ENCODE measurements around the gene TRIM34.
A peak's percentile ranks its signal among the peaks of the same experiment; 100 is the strongest.
"Not testable (repeated sequence)": the region's sequence is repeated elsewhere in the genome, so short reads cannot be mapped to it uniquely, and the experiment has no call there.

The TRIM34 gene

DNA sequence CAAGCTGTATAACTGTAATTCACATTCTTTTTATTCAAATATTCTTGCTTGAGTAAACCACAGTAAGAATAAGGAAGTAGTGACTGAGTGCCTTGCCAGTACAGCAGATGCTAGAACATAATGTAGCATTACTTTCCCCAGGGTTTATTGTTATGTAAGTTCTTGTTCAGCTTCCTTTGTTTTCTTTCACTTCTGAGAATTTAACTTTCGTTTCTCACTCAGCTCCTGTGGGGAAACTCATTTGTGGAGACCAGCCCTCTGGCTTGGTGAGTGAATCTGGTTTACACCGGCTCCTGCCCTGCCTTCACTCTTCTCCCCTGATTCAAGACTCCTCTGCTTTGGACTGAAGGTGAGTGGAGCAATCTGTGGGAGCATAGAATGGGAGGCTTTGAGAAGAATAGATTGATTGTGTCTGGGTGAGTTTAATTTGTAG is 64.8 kb downstream of the TRIM34 start, which contains the start of gene TRIM22:
TSS of gene TRIM22 (plus strand) at position 240 of the 433 bp plus-strand sequence. CDS start 6,443 bp downstream, outside the sequence.
- peak within 1 kb of the TSS; percentile 21 for H3K4ac ChIP-seq (ENCODE audit: low read depth, low read length)
- no peak within 1 kb of the TSS for H3K23ac ChIP-seq (ENCODE audit: low read length)
- peak within 1 kb of the TSS; percentile 54 for H3K56ac ChIP-seq (ENCODE audit: low read length)
- peaks cover 2% of the 10 kb centered on the region for H3K4me1 ChIP-seq (ENCODE audit: control insufficient read depth, low read depth, low read length)
- H3K9ac ChIP-seq (ENCODE audit: low read length): no peak within 1 kb of the TSS
- H3K4me3 ChIP-seq (ENCODE audit: low read length): no peak within 1 kb of the TSS
- no peak within 1 kb of the TSS for H4K8ac ChIP-seq (ENCODE audit: low read depth, low read length)
- no peaks in the 10 kb centered on the region for H3K36me3 ChIP-seq (ENCODE audit: control insufficient read depth, insufficient read depth, low read length)
- no peaks in the 10 kb centered on the region for H3K79me1 ChIP-seq (ENCODE audit: low read length)
- H3K27ac ChIP-seq (ENCODE audit: low read depth, low read length): no peak within 1 kb of the TSS
- H2BK5ac ChIP-seq (ENCODE audit: low read length): peak within 1 kb of the TSS; percentile 25
- no peak within 1 kb of the TSS for H4K5ac ChIP-seq (ENCODE audit: low read length)
- WGBS (ENCODE audit: extremely low coverage, insufficient coverage, low lambda C conversion rate): no CpG with 5 or more reads among the region's 2 CpGs
- H3K27me3 ChIP-seq (ENCODE audit: insufficient read depth, low read length, poor library complexity): no peaks in the 10 kb centered on the region
- DNase-seq: peak; percentile 17
- H3K18ac ChIP-seq (ENCODE audit: low read length): peak within 1 kb of the TSS; percentile 11
- H2AK5ac ChIP-seq (ENCODE audit: low read length): no peak within 1 kb of the TSS
- peak within 1 kb of the TSS; percentile 13 for H2BK120ac ChIP-seq (ENCODE audit: low read depth, low read length)
- H2BK15ac ChIP-seq (replicated peaks; ENCODE audit: low read depth): no peak within 1 kb of the TSS
- no peaks in the 10 kb centered on the region for H3K79me2 ChIP-seq (ENCODE audit: control insufficient read depth, insufficient read depth, low read length)
- H3K4me2 ChIP-seq (ENCODE audit: low read length): no peak within 1 kb of the TSS

DNA sequence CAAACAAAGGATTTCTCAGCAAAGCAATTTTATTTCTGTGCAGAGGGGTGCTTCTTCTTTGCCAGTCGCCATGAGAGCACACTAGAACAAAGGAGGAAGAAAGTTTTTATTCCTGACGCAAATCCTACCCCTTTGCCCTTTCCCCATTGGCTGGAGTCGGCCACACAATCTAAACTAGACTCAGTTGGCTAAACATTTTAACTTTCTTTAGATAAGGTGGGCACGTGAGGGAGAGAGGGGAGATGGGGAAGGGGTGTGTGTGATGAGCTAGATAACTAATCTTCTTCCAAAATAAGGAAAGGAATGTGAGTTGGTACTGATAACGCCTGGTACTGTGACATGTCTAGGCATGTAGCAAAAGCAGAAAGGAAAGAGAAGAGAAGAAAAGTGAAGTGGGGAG is 65.4 kb downstream of the TRIM34 start:
- Histone ChIP-seq H3K4me1 (ENCODE audit: control insufficient read depth, low read depth, low read length) (peaks cover 2% of the 10 kb centered on the region), H2BK15ac (replicated peaks; ENCODE audit: low read depth) (no peak overlapping the region), H3K18ac (ENCODE audit: low read length) (peak overlapping the region; percentile 11), H3K36me3 (ENCODE audit: control insufficient read depth, insufficient read depth, low read length) (no peaks in the 10 kb centered on the region), H2BK5ac (ENCODE audit: low read length) (no peak overlapping the region), H3K23ac (ENCODE audit: low read length) (no peak overlapping the region), H3K56ac (ENCODE audit: low read length) (no peak overlapping the region), H2BK120ac (ENCODE audit: low read depth, low read length) (no peak overlapping the region), H3K27ac (ENCODE audit: low read depth, low read length) (no peak overlapping the region), H3K27me3 (ENCODE audit: insufficient read depth, low read length, poor library complexity) (no peaks in the 10 kb centered on the region), H3K4ac (ENCODE audit: low read depth, low read length) (peak overlapping the region; percentile 21), H3K4me2 (ENCODE audit: low read length) (no peak overlapping the region), H3K4me3 (ENCODE audit: low read length) (no peak overlapping the region), H2AK5ac (ENCODE audit: low read length) (no peak overlapping the region), H3K79me2 (ENCODE audit: control insufficient read depth, insufficient read depth, low read length) (no peaks in the 10 kb centered on the region), H3K9ac (ENCODE audit: low read length) (no peak overlapping the region), H3K79me1 (ENCODE audit: low read length) (no peaks in the 10 kb centered on the region), H4K5ac (ENCODE audit: low read length) (no peak overlapping the region), H4K8ac (ENCODE audit: low read depth, low read length) (no peak overlapping the region)
- WGBS (ENCODE audit: extremely low coverage, insufficient coverage, low lambda C conversion rate): no CpG with 5 or more reads among the region's 5 CpGs
- DNase-seq: peak; percentile 15

DNA sequence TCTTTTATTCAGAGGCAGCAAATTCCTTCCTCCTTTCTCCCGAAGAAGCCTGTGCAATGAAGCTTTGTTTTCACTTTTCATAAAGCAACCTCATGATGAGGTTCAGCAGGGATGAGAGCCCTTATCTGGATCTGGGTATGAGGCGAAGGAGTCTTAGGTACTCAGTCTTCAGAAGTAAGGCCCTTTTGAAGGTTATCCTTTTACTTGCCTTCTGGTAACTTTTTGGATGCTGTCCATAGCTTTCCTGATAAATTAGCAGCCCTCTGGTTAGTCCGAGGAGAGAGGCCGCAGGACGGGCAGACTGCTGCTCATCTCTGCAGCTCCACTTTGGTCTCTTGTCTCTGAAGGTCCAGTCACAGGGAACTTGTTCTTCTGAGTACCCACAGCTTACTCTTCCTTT is 65.9 kb downstream of the TRIM34 start:
- Histone ChIP-seq H3K36me3 (ENCODE audit: control insufficient read depth, insufficient read depth, low read length) (no peaks in the 10 kb centered on the region), H3K9ac (ENCODE audit: low read length) (no peak overlapping the region), H3K23ac (ENCODE audit: low read length) (no peak overlapping the region), H3K27me3 (ENCODE audit: insufficient read depth, low read length, poor library complexity) (no peaks in the 10 kb centered on the region), H3K4ac (ENCODE audit: low read depth, low read length) (no peak overlapping the region), H3K79me2 (ENCODE audit: control insufficient read depth, insufficient read depth, low read length) (no peaks in the 10 kb centered on the region), H3K18ac (ENCODE audit: low read length) (no peak overlapping the region), H3K4me3 (ENCODE audit: low read length) (no peak overlapping the region), H3K4me1 (ENCODE audit: control insufficient read depth, low read depth, low read length) (peaks cover 2% of the 10 kb centered on the region), H2AK5ac (ENCODE audit: low read length) (no peak overlapping the region), H3K79me1 (ENCODE audit: low read length) (no peaks in the 10 kb centered on the region), H4K8ac (ENCODE audit: low read depth, low read length) (no peak overlapping the region), H2BK120ac (ENCODE audit: low read depth, low read length) (peak overlapping the region; percentile 13), H3K56ac (ENCODE audit: low read length) (peak overlapping the region; percentile 42), H2BK5ac (ENCODE audit: low read length) (peak overlapping the region; percentile 55), H2BK15ac (replicated peaks; ENCODE audit: low read depth) (no peak overlapping the region), H4K5ac (ENCODE audit: low read length) (no peak overlapping the region), H3K27ac (ENCODE audit: low read depth, low read length) (no peak overlapping the region), H3K4me2 (ENCODE audit: low read length) (no peak overlapping the region)
- DNase-seq: no peak
- no CpG with 5 or more reads among the region's 5 CpGs for WGBS (ENCODE audit: extremely low coverage, insufficient coverage, low lambda C conversion rate)

DNA sequence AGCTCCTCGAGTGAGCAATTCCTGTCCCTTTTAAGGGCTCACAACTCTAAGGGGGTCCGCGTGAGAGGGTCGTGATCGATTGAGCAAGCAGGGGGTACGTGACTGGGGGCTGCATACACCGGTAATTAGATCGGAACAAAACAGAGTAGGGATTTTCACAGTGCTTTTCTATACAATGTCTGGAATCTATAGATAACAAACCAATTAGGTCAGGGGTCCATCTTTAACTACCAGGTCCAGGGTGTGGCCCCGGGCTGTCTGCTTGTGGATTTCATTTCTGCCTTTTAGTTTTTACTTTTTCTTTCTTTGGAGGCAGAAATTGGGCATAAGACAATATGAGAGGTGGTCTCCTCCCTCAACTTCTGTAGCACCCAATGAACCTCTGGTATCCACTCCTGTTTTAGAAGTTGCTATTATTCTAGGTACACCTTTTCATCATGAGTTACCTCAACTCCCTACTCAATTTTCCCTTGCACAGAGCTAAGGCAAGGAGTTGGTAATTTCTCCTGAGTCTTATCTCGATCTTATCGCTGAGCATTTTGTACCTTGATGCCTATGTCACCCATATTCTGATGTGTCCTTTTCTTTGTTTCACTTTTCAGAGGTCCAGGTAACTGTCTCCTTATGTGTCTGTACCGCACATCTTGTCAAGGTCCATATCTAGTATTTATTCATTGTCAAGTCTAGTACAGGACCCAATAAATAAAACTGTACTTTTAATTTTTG is 66.6 kb downstream of the TRIM34 start:
- DNase-seq; H3K56ac ChIP-seq (ENCODE audit: low read length); H3K4ac ChIP-seq (ENCODE audit: low read depth, low read length); H3K79me2 ChIP-seq (ENCODE audit: control insufficient read depth, insufficient read depth, low read length); H2AK5ac ChIP-seq (ENCODE audit: low read length); H2BK120ac ChIP-seq (ENCODE audit: low read depth, low read length); H3K27ac ChIP-seq (ENCODE audit: low read depth, low read length); H3K79me1 ChIP-seq (ENCODE audit: low read length); H3K4me3 ChIP-seq (ENCODE audit: low read length); H3K27me3 ChIP-seq (ENCODE audit: insufficient read depth, low read length, poor library complexity); H3K4me1 ChIP-seq (ENCODE audit: control insufficient read depth, low read depth, low read length); H3K23ac ChIP-seq (ENCODE audit: low read length); H3K36me3 ChIP-seq (ENCODE audit: control insufficient read depth, insufficient read depth, low read length); H4K5ac ChIP-seq (ENCODE audit: low read length); H3K9ac ChIP-seq (ENCODE audit: low read length); H3K18ac ChIP-seq (ENCODE audit: low read length); H4K8ac ChIP-seq (ENCODE audit: low read depth, low read length); H2BK5ac ChIP-seq (ENCODE audit: low read length); H3K4me2 ChIP-seq (ENCODE audit: low read length): not testable (repeated sequence)
- WGBS (ENCODE audit: extremely low coverage, insufficient coverage, low lambda C conversion rate): no CpG with 5 or more reads among the region's 12 CpGs
- H2BK15ac ChIP-seq (replicated peaks; ENCODE audit: low read depth): peak overlapping the region; percentile 74

DNA sequence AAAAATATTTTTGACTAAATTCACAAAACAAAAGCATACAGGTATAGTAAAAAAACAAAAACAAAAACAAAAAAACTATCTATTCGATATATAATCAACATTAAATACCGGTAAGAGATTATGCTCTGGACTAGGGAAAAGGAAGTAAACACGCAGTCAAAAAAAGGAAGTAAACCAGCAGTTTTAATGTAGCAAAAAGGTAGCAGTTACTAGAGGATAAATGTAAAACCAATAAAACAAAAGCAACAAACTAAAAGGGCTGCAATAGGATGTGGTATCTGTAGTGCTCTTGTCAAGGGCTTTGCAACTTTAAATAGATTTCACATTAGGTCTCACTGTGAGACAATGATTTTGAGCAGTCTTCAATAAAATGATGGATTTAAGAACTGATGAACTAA is 67.2 kb downstream of the TRIM34 start:
- H3K4me2 ChIP-seq (ENCODE audit: low read length): no peak overlapping the region
- no peak overlapping the region for H2BK5ac ChIP-seq (ENCODE audit: low read length)
- DNase-seq: no peak
- H3K56ac ChIP-seq (ENCODE audit: low read length): no peak overlapping the region
- H3K4me1 ChIP-seq (ENCODE audit: control insufficient read depth, low read depth, low read length): peaks cover 2% of the 10 kb centered on the region
- H3K9ac ChIP-seq (ENCODE audit: low read length): no peak overlapping the region
- H2BK15ac ChIP-seq (replicated peaks; ENCODE audit: low read depth): no peak overlapping the region
- H2BK120ac ChIP-seq (ENCODE audit: low read depth, low read length): no peak overlapping the region
- no peak overlapping the region for H4K5ac ChIP-seq (ENCODE audit: low read length)
- H3K27me3 ChIP-seq (ENCODE audit: insufficient read depth, low read length, poor library complexity): no peaks in the 10 kb centered on the region
- H3K79me2 ChIP-seq (ENCODE audit: control insufficient read depth, insufficient read depth, low read length): no peaks in the 10 kb centered on the region
- H3K27ac ChIP-seq (ENCODE audit: low read depth, low read length): no peak overlapping the region
- H3K36me3 ChIP-seq (ENCODE audit: control insufficient read depth, insufficient read depth, low read length): no peaks in the 10 kb centered on the region
- H2AK5ac ChIP-seq (ENCODE audit: low read length): no peak overlapping the region
- no peak overlapping the region for H3K18ac ChIP-seq (ENCODE audit: low read length)
- no peak overlapping the region for H3K23ac ChIP-seq (ENCODE audit: low read length)
- H4K8ac ChIP-seq (ENCODE audit: low read depth, low read length): no peak overlapping the region
- H3K4me3 ChIP-seq (ENCODE audit: low read length): no peak overlapping the region
- 100% methylated on average over 1 of the region's 3 CpGs for WGBS (ENCODE audit: extremely low coverage, insufficient coverage, low lambda C conversion rate)
- no peaks in the 10 kb centered on the region for H3K79me1 ChIP-seq (ENCODE audit: low read length)
- no peak overlapping the region for H3K4ac ChIP-seq (ENCODE audit: low read depth, low read length)
